ENCODE measurements around the gene GRIA3. TPM values are rescaled to one million over a fixed set of nuclear protein-coding genes. Genes with fewer than 3 reads are reported as not detected.
"Not testable (repeated sequence)": the region's sequence is repeated elsewhere in the genome, so short reads cannot be mapped to it uniquely, and the experiment has no call there.

GRIA3 gene
- total RNA-seq, 2 donors from 2014 or later: 0.17 to 0.85 TPM

DNA sequence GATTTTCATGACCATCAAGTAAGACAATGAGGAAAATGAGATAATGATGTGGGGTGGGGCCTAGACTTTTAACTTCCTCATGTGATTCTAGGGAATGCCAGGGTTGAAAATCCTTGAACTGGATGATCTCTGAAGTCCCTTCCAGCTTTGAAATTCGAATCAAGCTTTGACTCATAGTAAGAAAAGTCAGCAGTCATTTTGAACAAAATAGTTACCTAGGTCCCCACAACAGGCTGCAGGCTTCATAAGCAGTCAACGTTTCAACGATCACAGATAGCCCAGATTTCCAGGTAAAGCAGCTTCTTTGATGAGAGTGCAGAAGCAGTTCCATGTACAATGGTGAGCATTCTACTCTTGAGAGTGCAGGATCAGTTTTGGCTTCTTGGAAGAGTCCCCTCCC is 93.7 kb downstream of the GRIA3 start:
- Histone ChIP-seq H3K9ac (ENCODE audit: low read depth in 2 of 2, low read length in 2 of 2) (no peak overlapping the region), H3K27me3 (no peaks in the 10 kb centered on the region), H3K4me3 (no peak overlapping the region), H3K27ac (no peak overlapping the region), H3K4me1 (no peaks in the 10 kb centered on the region), H3K9me3 (no peaks in the 10 kb centered on the region), H3K36me3 (no peaks in the 10 kb centered on the region)
- no peak for DNase-seq
- intact Hi-C loops (cut with DNase I): no loop called here
- TF ChIP-seq, protein P1, sequence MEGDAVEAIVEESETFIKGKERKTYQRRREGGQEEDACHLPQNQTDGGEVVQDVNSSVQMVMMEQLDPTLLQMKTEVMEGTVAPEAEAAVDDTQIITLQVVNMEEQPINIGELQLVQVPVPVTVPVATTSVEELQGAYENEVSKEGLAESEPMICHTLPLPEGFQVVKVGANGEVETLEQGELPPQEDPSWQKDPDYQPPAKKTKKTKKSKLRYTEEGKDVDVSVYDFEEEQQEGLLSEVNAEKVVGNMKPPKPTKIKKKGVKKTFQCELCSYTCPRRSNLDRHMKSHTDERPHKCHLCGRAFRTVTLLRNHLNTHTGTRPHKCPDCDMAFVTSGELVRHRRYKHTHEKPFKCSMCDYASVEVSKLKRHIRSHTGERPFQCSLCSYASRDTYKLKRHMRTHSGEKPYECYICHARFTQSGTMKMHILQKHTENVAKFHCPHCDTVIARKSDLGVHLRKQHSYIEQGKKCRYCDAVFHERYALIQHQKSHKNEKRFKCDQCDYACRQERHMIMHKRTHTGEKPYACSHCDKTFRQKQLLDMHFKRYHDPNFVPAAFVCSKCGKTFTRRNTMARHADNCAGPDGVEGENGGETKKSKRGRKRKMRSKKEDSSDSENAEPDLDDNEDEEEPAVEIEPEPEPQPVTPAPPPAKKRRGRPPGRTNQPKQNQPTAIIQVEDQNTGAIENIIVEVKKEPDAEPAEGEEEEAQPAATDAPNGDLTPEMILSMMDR (IDR thresholded peaks at IDR 0.05): no peak

DNA sequence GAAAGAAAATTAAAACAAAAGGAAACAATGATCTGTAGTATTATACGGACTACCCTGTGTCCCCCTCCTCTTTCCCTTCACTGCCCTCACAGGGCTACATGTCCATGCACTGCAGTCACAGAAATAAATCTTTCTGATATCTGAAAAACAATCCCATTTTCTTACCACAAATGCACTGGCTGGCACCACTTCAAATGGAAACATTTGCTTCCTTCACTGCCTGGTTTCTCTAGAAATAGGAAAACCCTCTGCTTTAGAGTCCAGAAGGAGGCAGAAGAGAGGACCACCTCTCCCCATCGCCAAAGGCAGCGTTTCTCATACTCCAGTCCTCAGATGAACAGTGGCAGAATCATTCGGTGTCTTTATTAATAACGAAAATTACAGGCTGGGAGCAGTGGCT is 98.2 kb downstream of the GRIA3 start:
- H3K4me3 ChIP-seq: no peak overlapping the region
- no peaks in the 10 kb centered on the region for H3K9me3 ChIP-seq
- no peak overlapping the region for H3K9ac ChIP-seq (ENCODE audit: low read depth in 2 of 2, low read length in 2 of 2)
- TF ChIP-seq, protein P1 (IDR thresholded peaks at IDR 0.05): no peak
- no peak for DNase-seq
- H3K27me3 ChIP-seq: no peaks in the 10 kb centered on the region
- intact Hi-C loops (cut with DNase I): no loop called here
- no peaks in the 10 kb centered on the region for H3K4me1 ChIP-seq
- H3K27ac ChIP-seq: no peak overlapping the region
- H3K36me3 ChIP-seq: no peaks in the 10 kb centered on the region

DNA sequence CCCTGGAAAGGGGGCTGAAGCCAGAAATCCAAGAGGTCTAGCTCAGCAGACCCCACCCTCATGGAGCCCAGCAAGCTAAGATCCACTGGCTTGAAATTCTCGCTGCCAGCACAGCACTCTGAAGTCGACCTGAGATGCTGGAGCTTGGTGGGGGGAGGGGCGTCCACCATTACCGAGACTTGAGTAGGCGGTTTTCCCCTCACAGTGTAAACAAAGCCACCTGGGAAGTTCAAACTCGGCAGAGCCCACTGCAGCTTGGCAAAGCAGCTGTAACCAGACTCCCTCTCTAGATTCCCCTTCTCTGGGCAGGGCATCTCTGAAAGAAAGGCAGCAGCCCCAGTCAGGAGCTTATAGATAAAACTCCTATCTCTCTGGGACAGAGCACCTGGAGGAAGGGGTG is 99.3 kb downstream of the GRIA3 start:
- H3K27me3 ChIP-seq, H3K4me3 ChIP-seq: not testable (repeated sequence)

DNA sequence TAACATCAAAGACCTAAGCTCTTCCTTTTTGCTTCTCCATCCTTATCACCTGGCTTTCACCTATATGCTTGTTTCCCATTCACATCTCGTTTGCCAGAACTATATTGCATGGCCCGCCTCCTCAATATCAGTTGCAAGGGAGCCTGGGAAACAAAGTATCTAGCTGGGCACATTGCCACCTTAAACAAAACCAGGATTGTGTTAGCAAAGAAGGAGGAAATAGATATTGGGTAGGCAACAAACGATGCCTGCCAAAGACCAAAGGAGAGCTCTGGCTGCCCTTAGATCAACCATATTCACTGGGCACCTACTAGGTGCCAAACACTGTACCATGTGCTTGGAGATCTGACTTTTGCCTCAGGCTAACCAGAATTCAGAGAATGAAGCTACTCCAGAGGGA is 107.5 kb downstream of the GRIA3 start:
- Histone ChIP-seq H3K4me1 (no peaks in the 10 kb centered on the region), H3K9ac (ENCODE audit: low read depth in 2 of 2, low read length in 2 of 2) (no peak overlapping the region), H3K27ac (no peak overlapping the region), H3K27me3 (no peaks in the 10 kb centered on the region), H3K36me3 (no peaks in the 10 kb centered on the region), H3K9me3 (no peaks in the 10 kb centered on the region), H3K4me3 (no peak overlapping the region)
- intact Hi-C loops (cut with DNase I): no loop called here
- no peak for DNase-seq
- TF ChIP-seq, protein P1 (IDR thresholded peaks at IDR 0.05): no peak

More for the DNA sequence above, 99.3 kb downstream of the GRIA3 start:
- H3K27ac ChIP-seq; H3K4me1 ChIP-seq; H3K9ac ChIP-seq (ENCODE audit: low read depth in 2 of 2, low read length in 2 of 2); H3K36me3 ChIP-seq; H3K9me3 ChIP-seq; intact Hi-C loops (cut with DNase I); DNase-seq: not testable (repeated sequence)

DNA sequence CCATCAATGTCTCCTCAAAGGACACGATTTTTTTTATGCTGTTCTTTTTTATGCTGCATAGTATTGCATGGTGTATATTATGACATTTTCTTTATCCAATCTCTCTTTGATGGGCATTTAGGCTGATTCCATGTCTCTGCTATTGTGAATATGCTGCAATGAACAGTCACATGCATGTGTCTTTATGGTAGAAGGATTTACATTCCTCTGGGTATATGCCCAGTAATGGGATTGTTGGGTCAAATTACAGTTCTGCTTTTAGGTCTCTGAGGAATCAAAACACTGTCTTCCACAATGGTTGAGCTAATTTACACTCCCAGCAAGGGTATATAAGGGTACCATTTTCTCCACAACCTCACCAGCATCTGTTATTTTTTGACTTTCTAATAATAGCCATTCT is 113.9 kb downstream of the GRIA3 start:
- no peak for DNase-seq
- H3K27me3 ChIP-seq: no peaks in the 10 kb centered on the region
- H3K9ac ChIP-seq (ENCODE audit: low read depth in 2 of 2, low read length in 2 of 2): no peak overlapping the region
- intact Hi-C loops (cut with DNase I): no loop called here
- TF ChIP-seq, protein P1 (IDR thresholded peaks at IDR 0.05): no peak
- no peak overlapping the region for H3K4me3 ChIP-seq
- H3K4me1 ChIP-seq: no peaks in the 10 kb centered on the region
- H3K27ac ChIP-seq: no peak overlapping the region
- no peaks in the 10 kb centered on the region for H3K36me3 ChIP-seq
- no peaks in the 10 kb centered on the region for H3K9me3 ChIP-seq

DNA sequence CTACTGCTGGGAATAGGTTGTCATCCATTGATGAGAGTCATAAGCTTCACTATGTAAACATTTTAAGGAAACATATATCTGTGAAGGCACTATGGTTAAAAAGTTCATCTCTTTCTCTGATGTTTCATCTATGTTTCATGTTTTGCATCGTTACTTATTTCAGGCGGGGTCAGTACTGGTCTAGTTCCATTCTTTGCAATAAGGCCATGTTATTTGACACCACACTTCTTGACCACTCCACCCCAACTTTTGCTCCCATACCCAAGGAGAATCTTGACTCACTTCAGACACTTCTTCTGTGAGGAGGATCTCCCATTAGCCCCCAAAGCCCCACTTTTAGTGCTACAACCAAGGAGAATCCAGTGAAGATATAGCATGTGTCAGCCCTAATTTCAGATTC is 119.4 kb downstream of the GRIA3 start:
- H3K4me1 ChIP-seq: no peaks in the 10 kb centered on the region
- no peaks in the 10 kb centered on the region for H3K9me3 ChIP-seq
- H3K9ac ChIP-seq (ENCODE audit: low read depth in 2 of 2, low read length in 2 of 2): no peak overlapping the region
- TF ChIP-seq, protein P1 (IDR thresholded peaks at IDR 0.05): no peak
- no peak overlapping the region for H3K27ac ChIP-seq
- DNase-seq: no peak
- no peaks in the 10 kb centered on the region for H3K36me3 ChIP-seq
- H3K4me3 ChIP-seq: no peak overlapping the region
- intact Hi-C loops (cut with DNase I): no loop called here
- no peaks in the 10 kb centered on the region for H3K27me3 ChIP-seq
